GM12891 (cell line): Measurements from ENCODE around the gene FLAD1.

Experiments used
- DNase-seq: peaks from one replicate; pipeline ENCODE4 v3.0.0; 2011; ENCODE audit warnings: low spot score; ENCODE audit not compliant: insufficient read length
- FAIRE-seq: peaks from 2 replicates; lab custom pipeline; 2011; peaks lifted over from hg19 to GRCh38; lab: Jason Lieb, UNC
- PAX5 ChIP-seq: IDR thresholded peaks from 2 replicates; pipeline ENCODE4 v1.6.1; 2011; ENCODE audit warnings: low read length, moderate library complexity, mild to moderate bottlenecking; ENCODE audit not compliant: insufficient read depth, severe bottlenecking
- POLR2A ChIP-seq: IDR thresholded peaks from 2 replicates; pipeline ENCODE4 v1.6.1; 2011; ENCODE audit warnings: low read depth, low read length, control low read depth
- POLR2AphosphoS5 ChIP-seq: IDR thresholded peaks from 2 replicates; pipeline ENCODE4 v1.6.1; 2011; ENCODE audit warnings: low read depth, low read length, control low read depth
- POU2F2 ChIP-seq: IDR thresholded peaks from 2 replicates; pipeline ENCODE4 v1.6.1; 2011; ENCODE audit warnings: low read depth, mild to moderate bottlenecking, control low read depth, low read length, moderate library complexity
- SPI1 ChIP-seq: IDR thresholded peaks from 2 replicates; pipeline ENCODE4 v1.6.1; 2011; ENCODE audit warnings: low read depth, low read length, control low read depth
- TAF1 ChIP-seq: IDR thresholded peaks from 2 replicates; pipeline ENCODE4 v1.6.1; 2011; ENCODE audit warnings: low read depth, low read length, control low read depth

The FLAD1 gene

DNA sequence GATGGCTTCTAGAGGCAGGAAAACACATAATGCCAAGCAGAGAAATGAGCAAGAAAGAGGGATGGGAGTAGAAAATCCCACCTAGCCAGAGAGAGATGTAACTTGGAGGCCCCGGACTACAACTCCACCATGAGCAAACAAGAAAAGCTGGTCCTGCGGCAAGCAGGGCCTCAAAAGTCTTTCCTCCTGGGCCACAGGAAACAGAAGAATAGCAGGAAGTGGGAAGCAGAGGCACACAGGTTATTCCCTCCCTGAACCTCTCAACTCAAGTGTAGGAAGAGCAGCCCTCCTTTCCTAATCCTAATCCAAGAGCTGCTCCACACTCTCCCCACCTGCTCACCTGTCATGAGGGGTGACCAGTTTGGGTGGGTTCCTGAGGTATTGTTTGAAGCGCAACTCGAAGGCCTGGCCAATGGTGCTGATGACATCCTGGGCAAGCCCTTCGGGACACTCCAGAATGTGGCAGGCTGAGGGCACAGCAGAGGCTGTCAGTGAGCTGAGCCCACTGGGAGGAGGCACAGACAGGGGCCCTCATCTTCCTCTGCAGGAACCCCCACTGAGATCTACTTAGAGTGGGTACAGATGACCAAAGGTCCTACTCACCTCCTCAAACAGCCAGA is 15.7 kb upstream of the FLAD1 start:
- DNase-seq = no peak
- FAIRE-seq = no peak
- TF ChIP-seq POLR2AphosphoS5 = no peak
- no peak for TF ChIP-seq SPI1
- no peak for TF ChIP-seq POLR2A
- no peak for TF ChIP-seq POU2F2
- no peak for TF ChIP-seq PAX5
- no peak for TF ChIP-seq TAF1

- FAIRE-seq (no peak), DNase-seq (no peak)
- no peak for TF ChIP-seq POLR2A
- TF ChIP-seq POU2F2 = no peak
- TF ChIP-seq POLR2AphosphoS5 = no peak
- no peak for TF ChIP-seq TAF1
- TF ChIP-seq PAX5 = no peak
- no peak for TF ChIP-seq SPI1
These were observed 14.4 kb upstream of the FLAD1 start for GRCh38 chr1:154968731-154969130.

- DNase-seq = no peak
- FAIRE-seq = no peak
- TF ChIP-seq SPI1 = no peak
- no peak for TF ChIP-seq PAX5
- TF ChIP-seq POLR2AphosphoS5 = no peak
- no peak for TF ChIP-seq POLR2A
- no peak for TF ChIP-seq POU2F2
- no peak for TF ChIP-seq TAF1
These were observed 13.9 kb upstream of the FLAD1 start for GRCh38 chr1:154969246-154969645.

DNA sequence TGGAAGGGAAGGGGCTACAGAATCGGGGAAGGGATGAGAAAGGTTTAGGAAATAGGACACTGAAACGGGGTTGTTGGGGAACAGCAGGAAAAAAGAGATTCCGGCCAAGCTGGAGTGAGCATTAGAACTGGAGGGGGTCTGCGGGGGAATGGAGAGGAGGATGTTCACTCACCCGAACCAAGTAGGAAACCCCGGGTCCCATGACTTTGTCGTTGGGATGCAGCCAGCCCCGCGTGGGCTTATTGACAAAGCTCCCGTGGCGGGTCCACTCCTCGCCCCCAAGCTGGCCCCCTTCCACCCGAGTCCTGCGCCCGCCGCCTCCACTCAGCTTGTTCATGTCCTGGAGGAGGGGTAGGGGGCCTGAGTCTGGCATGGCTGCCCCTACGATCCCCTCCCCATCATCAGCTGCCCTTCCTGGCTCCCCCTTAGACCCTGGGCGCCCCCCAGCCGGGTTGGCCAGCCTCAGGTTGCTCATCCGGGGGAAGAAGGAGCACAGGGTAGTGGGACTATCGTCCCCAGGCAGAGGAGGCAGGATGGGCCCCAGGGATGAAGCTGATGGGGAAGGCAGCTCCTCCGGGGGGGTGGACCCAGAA is 13.2 kb upstream of the FLAD1 start:
- FAIRE-seq = no peak
- TF ChIP-seq SPI1 (no peak), PAX5 (no peak), POU2F2 (no peak), TAF1 (no peak), POLR2A (no peak), POLR2AphosphoS5 (no peak)

DNA sequence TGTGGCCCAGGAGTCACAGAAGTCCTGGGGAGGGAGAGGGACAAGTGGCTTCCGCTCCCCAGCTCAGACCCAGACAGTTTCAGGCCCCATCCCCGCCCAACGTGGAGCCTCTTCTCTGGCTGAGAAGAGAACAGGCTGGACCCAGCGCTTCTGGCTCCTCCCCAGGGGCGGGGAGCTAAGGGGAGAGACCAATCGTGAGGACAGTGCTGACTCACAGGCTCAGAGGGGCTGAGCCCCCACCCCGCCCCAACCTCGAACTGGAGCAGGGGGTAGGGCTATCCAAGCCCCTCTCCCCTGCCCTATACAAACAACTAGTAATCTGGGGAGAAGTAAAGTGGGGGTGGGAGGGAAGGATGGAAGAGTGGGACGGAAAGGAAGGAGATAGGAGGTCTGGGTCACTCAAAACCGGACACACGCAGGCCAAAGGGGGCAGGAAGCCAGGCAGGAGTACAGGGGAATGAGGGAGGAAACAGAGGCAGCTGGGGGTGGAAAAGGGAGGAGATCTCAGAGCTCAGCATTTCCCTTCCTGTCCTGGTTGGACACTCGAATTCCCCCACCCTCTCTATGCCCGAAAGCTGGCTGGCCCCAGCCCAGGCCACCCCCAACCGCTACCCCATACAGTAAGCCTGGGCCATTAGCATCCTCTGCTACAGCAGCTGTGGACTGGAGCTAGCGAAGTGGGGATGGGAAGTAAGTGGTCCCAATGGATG is 12.4 kb upstream of the FLAD1 start, which contains the start of gene SHC1:
SHC1 (minus strand) TSS at position 117 of the 710 bp plus-strand sequence. CDS start 221 bp downstream, outside the sequence.
- FAIRE-seq (no peak), DNase-seq (peak; percentile 75)
- TF ChIP-seq POU2F2 (no peak), TAF1 (no peak), PAX5 (no peak), POLR2A (no peak), SPI1 (no peak), POLR2AphosphoS5 (no peak)

More for the DNA sequence above, 13.2 kb upstream of the FLAD1 start:
- DNase-seq = no peak

DNA sequence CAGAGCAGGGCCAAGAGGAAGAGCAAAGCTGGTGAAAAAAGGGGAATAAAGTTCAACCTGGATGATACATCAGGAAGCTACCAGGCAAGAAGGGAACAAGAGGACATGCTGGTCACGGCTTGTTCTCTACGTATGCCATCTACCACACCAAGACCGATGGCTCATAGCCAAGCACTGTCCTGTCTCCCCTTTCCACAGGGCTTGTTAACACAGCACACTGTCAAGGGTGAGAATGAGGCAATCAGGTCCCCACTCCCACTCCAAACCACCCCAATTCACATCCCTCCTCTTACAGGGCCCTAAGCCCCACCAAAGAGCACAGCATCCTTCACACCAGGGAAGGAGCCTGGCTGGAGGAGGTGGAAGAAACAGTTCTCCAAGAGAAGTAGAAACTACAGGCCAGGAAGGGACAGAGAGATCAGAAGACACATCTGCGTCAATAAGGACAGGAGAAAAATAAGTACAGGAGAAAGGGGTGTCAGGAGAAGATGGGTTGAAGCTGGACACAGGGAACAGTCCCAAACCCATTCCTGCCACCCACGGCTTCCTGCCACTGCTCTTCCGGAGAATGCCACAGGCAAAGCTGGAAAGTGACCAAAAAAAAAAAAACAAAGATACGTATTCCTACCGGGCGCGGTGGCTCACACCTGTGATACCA is 11.7 kb upstream of the FLAD1 start:
- no peak for DNase-seq
- FAIRE-seq = no peak
- TF ChIP-seq POLR2AphosphoS5 = no peak
- no peak for TF ChIP-seq PAX5
- TF ChIP-seq SPI1 = no peak
- no peak for TF ChIP-seq POLR2A
- TF ChIP-seq POU2F2 = no peak
- no peak for TF ChIP-seq TAF1

GRCh38 chr1:154972213-154972516 is 11.0 kb upstream of the FLAD1 start:
- DNase-seq = no peak

GRCh38 chr1:154972517-154973343 is 10.4 kb upstream of the FLAD1 start:
- FAIRE-seq (no peak), DNase-seq (no peak)
- TF ChIP-seq POU2F2 = no peak
- TF ChIP-seq PAX5 = no peak
- TF ChIP-seq POLR2A = no peak
- no peak for TF ChIP-seq SPI1
- no peak for TF ChIP-seq TAF1
- TF ChIP-seq POLR2AphosphoS5 = no peak

More at GRCh38 chr1:154972213-154972516, 11.0 kb upstream of the FLAD1 start:
- FAIRE-seq = no peak
- no peak for TF ChIP-seq PAX5
- TF ChIP-seq POLR2AphosphoS5 = no peak
- TF ChIP-seq POU2F2 = no peak
- TF ChIP-seq SPI1 = no peak
- TF ChIP-seq TAF1 = no peak
- TF ChIP-seq POLR2A = no peak
